AG10803 (cell line): Measurements from ENCODE around the gene FRMD4A.

Experiments used
- DNase-seq: peaks from one replicate; pipeline ENCODE4 v3.0.0; 2010; ENCODE audit warnings: low read depth
- H3K4me3 ChIP-seq: 2 replicates; pipeline ENCODE4 v1.5.1; 2011; ENCODE audit warnings: mild to moderate bottlenecking, low read length, control low read depth
- TF ChIP-seq, protein P1 (sequence below): conservative IDR thresholded peaks from 2 replicates; pipeline ENCODE4 v1.5.1; 2011; ENCODE audit warnings: mild to moderate bottlenecking, low read length, control low read depth, inconsistent platforms

Gene FRMD4A

DNA sequence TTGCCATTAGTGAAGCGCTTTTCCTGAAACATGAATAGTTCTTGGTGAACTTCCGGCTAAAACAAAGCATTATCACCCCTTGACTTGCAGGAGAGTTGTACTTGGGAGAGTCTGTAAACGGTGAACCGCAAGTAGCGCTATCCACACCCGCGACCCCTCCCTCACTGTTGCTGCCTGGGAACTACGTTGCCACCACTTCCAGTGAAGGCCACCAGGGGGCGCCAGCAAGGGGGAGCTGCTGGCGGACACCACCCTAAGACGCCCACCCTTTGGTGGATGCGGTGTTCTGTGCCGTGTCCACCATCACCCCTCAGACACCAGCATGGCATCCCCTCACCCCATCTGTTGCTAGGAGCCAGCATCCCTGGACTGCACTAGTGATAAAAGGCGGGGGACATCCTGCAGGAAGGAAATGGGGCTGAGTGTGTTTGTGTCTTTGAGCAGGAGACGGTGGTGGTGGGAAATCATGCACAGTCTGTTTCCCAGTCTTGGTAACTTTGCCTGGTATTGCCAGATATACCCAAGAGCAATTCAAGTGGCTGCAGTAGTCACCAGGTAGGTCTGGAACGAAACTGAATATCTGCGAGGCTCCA lies 298.2 kb downstream of the FRMD4A start:
- TF ChIP-seq, protein P1, sequence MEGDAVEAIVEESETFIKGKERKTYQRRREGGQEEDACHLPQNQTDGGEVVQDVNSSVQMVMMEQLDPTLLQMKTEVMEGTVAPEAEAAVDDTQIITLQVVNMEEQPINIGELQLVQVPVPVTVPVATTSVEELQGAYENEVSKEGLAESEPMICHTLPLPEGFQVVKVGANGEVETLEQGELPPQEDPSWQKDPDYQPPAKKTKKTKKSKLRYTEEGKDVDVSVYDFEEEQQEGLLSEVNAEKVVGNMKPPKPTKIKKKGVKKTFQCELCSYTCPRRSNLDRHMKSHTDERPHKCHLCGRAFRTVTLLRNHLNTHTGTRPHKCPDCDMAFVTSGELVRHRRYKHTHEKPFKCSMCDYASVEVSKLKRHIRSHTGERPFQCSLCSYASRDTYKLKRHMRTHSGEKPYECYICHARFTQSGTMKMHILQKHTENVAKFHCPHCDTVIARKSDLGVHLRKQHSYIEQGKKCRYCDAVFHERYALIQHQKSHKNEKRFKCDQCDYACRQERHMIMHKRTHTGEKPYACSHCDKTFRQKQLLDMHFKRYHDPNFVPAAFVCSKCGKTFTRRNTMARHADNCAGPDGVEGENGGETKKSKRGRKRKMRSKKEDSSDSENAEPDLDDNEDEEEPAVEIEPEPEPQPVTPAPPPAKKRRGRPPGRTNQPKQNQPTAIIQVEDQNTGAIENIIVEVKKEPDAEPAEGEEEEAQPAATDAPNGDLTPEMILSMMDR: peak; percentile 66
- no peak overlapping the region for H3K4me3 ChIP-seq
- DNase-seq: no peak

DNA sequence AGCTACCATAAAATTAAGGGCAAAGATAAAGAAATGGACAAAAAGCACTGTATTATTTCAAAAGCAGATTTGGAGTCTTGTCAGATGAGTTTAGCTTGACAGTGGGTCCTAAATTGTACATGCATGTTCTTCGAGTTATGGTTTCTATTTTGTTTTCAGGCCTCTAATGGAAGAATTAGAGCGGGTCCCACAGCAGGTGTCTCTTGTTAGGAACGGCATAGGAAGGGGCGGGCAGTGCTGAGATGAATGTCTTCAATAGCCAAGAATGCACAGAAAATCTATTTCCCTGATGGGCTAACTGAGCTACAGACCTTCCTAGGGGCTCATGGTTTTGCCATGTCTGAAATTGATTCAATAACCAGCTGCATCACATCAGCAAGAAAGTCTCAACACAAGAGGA lies 304.4 kb downstream of the FRMD4A start:
- TF ChIP-seq, protein P1: no peak
- H3K4me3 ChIP-seq: no peak overlapping the region
- no peak for DNase-seq

DNA sequence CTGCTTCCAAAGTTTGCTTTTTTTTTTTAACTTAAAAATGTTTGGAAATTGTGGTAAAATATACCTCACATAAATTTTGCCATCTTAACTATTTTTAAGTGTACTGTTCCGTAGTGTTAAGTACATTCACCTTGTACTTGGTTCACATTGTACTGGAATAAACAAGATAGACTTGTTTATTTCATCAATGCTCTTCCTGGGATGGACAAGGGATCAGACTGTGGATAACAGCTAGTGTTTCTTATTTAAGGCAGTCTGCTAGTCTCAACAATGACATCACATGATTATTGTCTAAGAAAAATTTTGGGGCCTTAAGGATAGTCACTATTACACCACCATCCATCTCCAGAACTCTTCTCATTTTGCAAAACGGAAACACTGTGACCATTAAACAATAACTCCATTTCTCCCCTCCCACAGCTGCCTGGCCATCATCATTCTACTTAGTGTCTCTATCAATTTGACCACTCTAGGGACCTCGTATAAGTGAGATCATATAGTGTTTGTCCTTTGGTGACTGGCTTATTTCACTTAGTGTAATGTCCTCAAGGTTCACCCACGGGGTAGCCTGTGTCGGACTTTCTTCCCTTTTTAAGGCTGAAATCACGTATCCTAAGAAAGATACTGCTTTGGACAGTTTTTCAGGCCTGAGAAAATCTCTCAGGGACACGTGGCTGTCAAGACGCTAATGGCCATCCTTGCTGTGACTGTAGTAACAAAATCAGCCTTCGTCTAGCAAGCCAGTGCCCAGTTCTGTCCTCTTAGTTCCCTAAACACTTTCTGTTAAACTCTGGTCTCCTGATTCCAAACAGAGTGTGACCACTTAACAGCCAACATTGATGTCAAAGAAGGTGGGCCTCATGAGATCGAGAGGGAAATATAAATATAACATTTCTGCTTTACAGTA lies 305.2 kb downstream of the FRMD4A start:
- no peak overlapping the region for H3K4me3 ChIP-seq
- no peak for DNase-seq
- TF ChIP-seq, protein P1: no peak

DNA sequence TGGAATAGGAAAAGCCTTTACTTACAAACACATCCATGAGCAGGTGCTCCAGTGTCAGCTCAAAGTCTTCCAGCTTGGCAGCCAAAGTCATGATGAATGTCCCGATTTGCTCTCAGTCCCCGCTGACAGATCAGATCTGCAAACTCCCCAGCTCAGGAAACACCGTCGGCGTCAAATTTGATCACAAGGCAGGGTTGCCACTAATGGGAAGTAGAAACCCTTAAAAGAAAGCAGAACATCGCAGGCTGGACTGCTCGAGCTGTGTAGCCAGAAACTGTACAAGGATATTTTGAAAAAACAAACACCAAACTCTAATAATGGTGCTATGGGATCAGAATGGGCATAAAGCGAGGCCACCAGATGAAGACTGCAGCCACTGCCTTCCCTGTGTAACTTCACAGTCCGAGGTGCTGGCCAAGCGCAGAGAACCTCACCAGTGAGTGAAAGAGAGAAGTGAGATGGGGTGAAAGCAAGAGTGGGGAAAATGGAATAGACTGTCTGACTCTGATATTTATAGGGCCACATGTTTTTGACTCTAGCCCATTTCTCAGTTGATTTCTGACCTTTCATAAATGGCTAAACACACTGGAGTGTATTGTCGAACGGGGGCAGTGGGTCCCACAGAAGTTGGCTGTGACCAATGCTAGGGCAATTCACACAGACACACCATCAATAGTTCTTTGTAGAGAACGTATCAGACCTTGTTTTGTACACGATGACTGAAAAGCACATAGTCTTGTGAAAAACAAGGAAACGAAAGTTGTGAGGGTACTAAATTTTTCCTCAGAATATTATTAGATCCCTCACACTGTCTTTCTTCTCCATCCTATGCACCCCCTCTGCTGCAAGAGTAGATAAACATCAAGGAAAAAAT lies 306.2 kb downstream of the FRMD4A start:
- no peak for DNase-seq
- TF ChIP-seq, protein P1: no peak
- no peak overlapping the region for H3K4me3 ChIP-seq

DNA sequence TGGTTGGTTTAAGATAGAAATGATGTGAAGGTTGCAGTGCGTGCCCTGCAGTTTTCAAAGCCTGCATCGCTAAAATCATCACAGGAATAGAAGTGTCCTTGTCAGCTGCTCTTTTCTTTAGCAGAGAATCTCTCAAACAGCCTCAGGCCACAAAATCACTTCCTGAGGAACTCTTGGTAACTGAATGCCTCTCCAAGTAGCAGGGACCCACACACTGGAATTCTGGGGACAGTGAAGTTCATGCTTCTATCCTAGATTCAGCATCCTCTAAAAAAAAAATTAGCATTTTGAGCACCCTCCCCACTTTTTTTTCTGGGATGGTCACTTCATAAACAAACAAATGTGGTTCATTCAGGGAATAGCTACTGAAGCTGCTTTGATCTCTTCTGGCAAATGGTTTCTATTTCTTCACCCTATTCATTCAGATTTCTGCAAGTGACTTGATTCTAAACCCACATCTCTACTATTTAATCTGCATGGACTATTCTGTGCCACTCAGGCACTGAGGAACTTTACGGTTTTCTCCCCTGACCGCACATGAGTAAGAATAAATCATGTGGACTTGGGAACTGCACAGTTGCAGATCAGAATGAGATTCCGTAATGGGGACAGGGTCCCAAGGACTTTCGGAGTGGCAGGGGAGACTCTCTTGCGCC lies 306.9 kb downstream of the FRMD4A start:
- DNase-seq: no peak
- TF ChIP-seq, protein P1: no peak
- H3K4me3 ChIP-seq: no peak overlapping the region

DNA sequence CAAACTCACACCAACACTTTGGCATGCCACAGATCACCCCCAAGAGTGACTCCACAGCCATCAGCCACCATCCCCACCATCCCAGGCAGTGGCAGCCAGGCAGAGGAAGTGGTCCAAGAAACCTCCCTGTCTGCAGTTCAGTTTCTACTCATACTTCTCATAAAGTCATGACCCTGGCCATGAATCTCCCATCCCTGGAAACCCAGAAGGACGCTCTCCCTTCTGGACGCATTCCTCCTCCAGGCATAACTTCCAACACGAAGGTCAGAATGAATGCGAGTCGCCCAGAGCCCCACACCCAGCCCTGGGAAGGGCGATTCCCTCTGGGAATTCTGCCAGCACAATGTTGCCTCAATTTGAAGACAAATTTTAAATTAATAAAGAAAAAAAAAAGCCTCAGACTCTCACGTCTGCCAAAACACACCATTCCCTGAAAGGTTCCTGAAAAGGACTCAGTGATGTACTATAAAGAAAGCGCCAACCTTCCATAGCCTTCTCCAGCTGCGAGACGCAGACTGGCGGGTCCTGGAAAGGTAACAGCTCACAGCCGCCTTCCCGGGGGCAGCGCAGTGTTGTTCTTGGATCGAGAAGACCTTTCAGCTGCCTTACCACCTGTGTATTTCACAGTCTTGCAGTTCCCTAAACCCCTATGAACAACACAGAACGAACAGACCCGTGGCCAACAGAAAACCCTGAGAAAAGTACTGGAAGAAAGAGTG lies 307.6 kb downstream of the FRMD4A start:
- H3K4me3 ChIP-seq: no peak overlapping the region
- TF ChIP-seq, protein P1: no peak
- no peak for DNase-seq
